Fibroblast of lung (primary cell): Measurements from ENCODE around the gene TYSND1. TPM values are rescaled to one million over a fixed set of nuclear protein-coding genes. Genes with fewer than 3 reads are reported as not detected.

Experiments
- DNase-seq, 2 donors: peaks; one replicate each; pipeline versions ENCODE4 v3.0.0 to v3.0.0-alpha.2; 2010; ENCODE audit warnings: low read depth in 2 of 2
- H2AFZ ChIP-seq: 2 replicates; pipeline ENCODE4 v1.5.1; 2012; ENCODE audit warnings: low read length, control low read depth, inconsistent platforms
- H3K27ac ChIP-seq: 2 replicates; pipeline ENCODE4 v1.5.1; 2011; ENCODE audit warnings: low read length, control low read depth; ENCODE audit not compliant: insufficient read depth
- H3K27me3 ChIP-seq: 2 replicates; pipeline ENCODE4 v1.5.1; 2011; ENCODE audit warnings: mild to moderate bottlenecking, low read length; ENCODE audit not compliant: control insufficient read depth, insufficient read depth
- H3K36me3 ChIP-seq: 2 replicates; pipeline ENCODE4 v1.5.1; 2011; ENCODE audit warnings: low read length; ENCODE audit not compliant: control insufficient read depth, insufficient read depth
- H3K4me1 ChIP-seq: 2 replicates; pipeline ENCODE4 v1.5.1; 2011; ENCODE audit warnings: low read length; ENCODE audit not compliant: control insufficient read depth, insufficient read depth; ENCODE audit errors: extremely low read depth
- H3K4me2 ChIP-seq: 2 replicates; pipeline ENCODE4 v1.5.1; 2011; ENCODE audit warnings: low read length, control low read depth; ENCODE audit not compliant: insufficient read depth; ENCODE audit errors: extremely low read depth
- H3K4me3 ChIP-seq, 4 experiments: fragments of 200-600 bp in 1 of 4; sonication (generic) in 1 of 4; replicated peaks in 1 of 4; 2 replicates each; pipeline ENCODE4 v1.5.1; 2011 to 2016; ENCODE audit warnings: low read length in 4 of 4, low read depth in 3 of 4, mild to moderate bottlenecking in 3 of 4, control low read depth in 2 of 4, inconsistent platforms in 1 of 4, mixed read lengths in 1 of 4; ENCODE audit not compliant: insufficient read depth in 1 of 4; ENCODE audit errors: control extremely low read depth in 1 of 4
- H3K79me2 ChIP-seq: 2 replicates; pipeline ENCODE4 v1.5.1; 2012; ENCODE audit warnings: mild to moderate bottlenecking, low read length, inconsistent platforms; ENCODE audit not compliant: control insufficient read depth, insufficient read depth
- H3K9ac ChIP-seq: 2 replicates; pipeline ENCODE4 v1.5.1; 2011; ENCODE audit warnings: mild to moderate bottlenecking, low read length, control low read depth; ENCODE audit not compliant: insufficient read depth
- H3K9me3 ChIP-seq: 2 replicates; pipeline ENCODE4 v1.5.1; 2012; ENCODE audit warnings: low read depth, low read length; ENCODE audit not compliant: control insufficient read depth, insufficient read depth
- H4K20me1 ChIP-seq: 2 replicates; pipeline ENCODE4 v1.5.1; 2011; ENCODE audit warnings: low read length; ENCODE audit not compliant: control insufficient read depth, insufficient read depth; ENCODE audit errors: extremely low read depth
- EZH2 ChIP-seq: IDR thresholded peaks from 2 replicates; pipeline ENCODE4 v1.5.1; 2012; ENCODE audit warnings: low read length, control low read depth, mild to moderate bottlenecking; ENCODE audit errors: missing control alignments
- polyA plus RNA-seq, 2 donors: library from polyadenylated mRNA; depleted of rRNA in 1 of 2; stranded (reverse) in 1 of 2; unstranded in 1 of 2; fragments of >200 nt; gene quantifications; 2 replicates each; pipeline ENCODE4 v1.2.1, GENCODE V29; 2011 to 2012; ENCODE audit warnings: missing spikeins in 1 of 2
- total RNA-seq: library from RNA; depleted of rRNA; stranded (reverse); fragments of >200 nt; gene quantifications from 2 replicates; pipeline ENCODE4 v1.2.1, GENCODE V29; 2014
- TF ChIP-seq, protein P1 (sequence below), 2 donors: IDR thresholded peaks in 1 of 2; conservative IDR thresholded peaks in 1 of 2; 1 replicate in 1 of 2; 2 replicates in 1 of 2; pipeline ENCODE4 v1.5.1; 2011 to 2012; ENCODE audit warnings: low read length in 2 of 2, control low read depth in 1 of 2, inconsistent platforms in 1 of 2, low read depth in 1 of 2, mild to moderate bottlenecking in 1 of 2

TYSND1 gene
- total and polyA plus RNA-seq, 2 donors (not counting 1 experiment from before 2014, with no cell fraction given) = 2.4 to 15.5 TPM

DNA sequence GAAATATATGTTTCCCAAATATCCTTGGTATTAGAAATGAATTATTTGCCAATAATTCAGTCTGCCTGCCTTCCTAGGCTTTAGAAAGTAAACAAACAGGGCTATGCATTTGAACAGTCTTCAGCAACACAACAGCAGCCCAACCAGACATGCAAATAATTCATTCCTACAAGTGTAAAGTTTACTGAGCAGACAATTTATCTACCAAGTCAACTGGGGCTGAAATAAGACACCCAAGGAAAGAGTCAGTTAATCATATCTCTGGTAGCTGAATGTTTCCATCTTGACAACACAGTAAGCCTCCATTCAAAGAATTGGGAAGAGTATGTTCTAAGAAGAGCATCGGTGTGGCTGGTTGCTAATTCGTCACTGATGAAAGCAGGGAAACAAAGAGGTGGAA is 52.2 kb downstream of the TYSND1 start:
- DNase-seq = no peak
- Histone ChIP-seq H3K4me2 (no peak overlapping the region), H3K36me3 (no peaks in the 10 kb centered on the region), H3K4me1 (no peaks in the 10 kb centered on the region), H3K27me3 (no peaks in the 10 kb centered on the region), H3K79me2 (no peaks in the 10 kb centered on the region), H3K9me3 (no peaks in the 10 kb centered on the region), H3K27ac (no peak overlapping the region), H3K9ac (no peak overlapping the region), H4K20me1 (no peaks in the 10 kb centered on the region), H3K4me3 (no peak overlapping the region), H2AFZ (no peak overlapping the region)
- TF ChIP-seq EZH2 = no peak
- TF ChIP-seq, protein P1, sequence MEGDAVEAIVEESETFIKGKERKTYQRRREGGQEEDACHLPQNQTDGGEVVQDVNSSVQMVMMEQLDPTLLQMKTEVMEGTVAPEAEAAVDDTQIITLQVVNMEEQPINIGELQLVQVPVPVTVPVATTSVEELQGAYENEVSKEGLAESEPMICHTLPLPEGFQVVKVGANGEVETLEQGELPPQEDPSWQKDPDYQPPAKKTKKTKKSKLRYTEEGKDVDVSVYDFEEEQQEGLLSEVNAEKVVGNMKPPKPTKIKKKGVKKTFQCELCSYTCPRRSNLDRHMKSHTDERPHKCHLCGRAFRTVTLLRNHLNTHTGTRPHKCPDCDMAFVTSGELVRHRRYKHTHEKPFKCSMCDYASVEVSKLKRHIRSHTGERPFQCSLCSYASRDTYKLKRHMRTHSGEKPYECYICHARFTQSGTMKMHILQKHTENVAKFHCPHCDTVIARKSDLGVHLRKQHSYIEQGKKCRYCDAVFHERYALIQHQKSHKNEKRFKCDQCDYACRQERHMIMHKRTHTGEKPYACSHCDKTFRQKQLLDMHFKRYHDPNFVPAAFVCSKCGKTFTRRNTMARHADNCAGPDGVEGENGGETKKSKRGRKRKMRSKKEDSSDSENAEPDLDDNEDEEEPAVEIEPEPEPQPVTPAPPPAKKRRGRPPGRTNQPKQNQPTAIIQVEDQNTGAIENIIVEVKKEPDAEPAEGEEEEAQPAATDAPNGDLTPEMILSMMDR (conservative IDR thresholded peaks at IDR 0.05 in 1 of 2, IDR thresholded peaks at IDR 0.05 in 1 of 2; ENCODE audit: low read depth in 1 of 2, low read length in 2 of 2) = no peak

GRCh38 chr10:70093335-70093944 is 53.1 kb downstream of the TYSND1 start:
- Histone ChIP-seq H3K9me3 (no peaks in the 10 kb centered on the region), H3K27me3 (no peaks in the 10 kb centered on the region), H4K20me1 (no peaks in the 10 kb centered on the region), H2AFZ (no peak overlapping the region), H3K9ac (no peak overlapping the region), H3K4me2 (no peak overlapping the region), H3K79me2 (no peaks in the 10 kb centered on the region), H3K4me3 (no peak overlapping the region), H3K36me3 (no peaks in the 10 kb centered on the region), H3K27ac (no peak overlapping the region), H3K4me1 (no peaks in the 10 kb centered on the region)
- TF ChIP-seq, protein P1 (conservative IDR thresholded peaks at IDR 0.05 in 1 of 2, IDR thresholded peaks at IDR 0.05 in 1 of 2; ENCODE audit: low read depth in 1 of 2, low read length in 2 of 2) = no peak
- TF ChIP-seq EZH2 = no peak
- no peak for DNase-seq

DNA sequence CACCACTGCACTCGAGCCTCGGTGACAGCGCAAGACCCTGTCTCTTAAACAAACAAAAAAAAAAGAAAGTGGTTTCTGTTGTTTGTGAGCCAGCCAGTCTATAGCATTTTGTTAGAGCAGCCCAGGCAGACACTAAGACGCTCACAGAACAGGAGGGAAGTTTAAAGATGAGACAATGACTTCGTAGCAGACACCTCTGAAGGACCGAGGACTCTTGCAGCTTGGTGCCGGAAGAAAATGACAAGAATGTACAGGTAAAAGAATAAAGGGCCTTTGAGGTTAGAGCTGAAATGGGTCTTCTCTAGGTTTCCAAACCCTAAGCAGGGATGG is 54.1 kb downstream of the TYSND1 start:
- Histone ChIP-seq H2AFZ (no peak overlapping the region), H3K36me3 (no peaks in the 10 kb centered on the region), H3K27ac (no peak overlapping the region), H3K4me3 (no peak overlapping the region), H4K20me1 (no peaks in the 10 kb centered on the region), H3K9me3 (no peaks in the 10 kb centered on the region), H3K27me3 (no peaks in the 10 kb centered on the region), H3K9ac (no peak overlapping the region), H3K79me2 (no peaks in the 10 kb centered on the region), H3K4me1 (no peaks in the 10 kb centered on the region), H3K4me2 (no peak overlapping the region)
- no peak for TF ChIP-seq EZH2
- TF ChIP-seq, protein P1 (conservative IDR thresholded peaks at IDR 0.05 in 1 of 2, IDR thresholded peaks at IDR 0.05 in 1 of 2; ENCODE audit: low read depth in 1 of 2, low read length in 2 of 2) = no peak
- DNase-seq = no peak
